Stimulated activated naive B cell treated with anti-CD40 and anti-IgM and Interleukin-4, amounts not matched to agents 10 μg/mL and 1 μg/mL and 100 μg/mL, for 72 hours (primary cell): Measurements from ENCODE around the gene HSBP1.

Experiments
- ATAC-seq, 2 donors: fragments of 150-1000 bp; cut with Tn5 transposase; replicated peaks; 2 replicates each; pipeline ENCODE4 v1.10.0; 2021; ENCODE audit warnings: moderate library complexity in 1 of 2
- DNase-seq: peaks from one replicate; pipeline ENCODE4 v3.0.0; 2021
- H3K27ac Mint-ChIP-seq: one replicate; pipeline ENCODE4 v1.8.0; 2022; ENCODE audit warnings: mild to moderate bottlenecking, mixed read lengths
- H3K27me3 Mint-ChIP-seq, 2 donors: one replicate each; pipeline ENCODE4 v1.8.0; 2022; ENCODE audit warnings: mixed read lengths in 2 of 2
- H3K36me3 Mint-ChIP-seq, 2 donors: one replicate each; pipeline ENCODE4 v1.8.0; 2022; ENCODE audit warnings: mixed read lengths in 2 of 2, mild to moderate bottlenecking in 1 of 2
- H3K4me1 Mint-ChIP-seq, 2 donors: one replicate each; pipeline ENCODE4 v1.8.0; 2022; ENCODE audit warnings: mixed read lengths in 2 of 2, mild to moderate bottlenecking in 1 of 2
- H3K4me3 Mint-ChIP-seq, 2 donors: one replicate each; pipeline ENCODE4 v1.8.0; 2022; ENCODE audit warnings: mild to moderate bottlenecking in 2 of 2, mixed read lengths in 2 of 2, moderate library complexity in 1 of 2
- H3K9me3 Mint-ChIP-seq, 2 donors: one replicate each; pipeline ENCODE4 v1.8.0; 2022; ENCODE audit warnings: mixed read lengths in 2 of 2, mild to moderate bottlenecking in 1 of 2

HSBP1 gene

DNA sequence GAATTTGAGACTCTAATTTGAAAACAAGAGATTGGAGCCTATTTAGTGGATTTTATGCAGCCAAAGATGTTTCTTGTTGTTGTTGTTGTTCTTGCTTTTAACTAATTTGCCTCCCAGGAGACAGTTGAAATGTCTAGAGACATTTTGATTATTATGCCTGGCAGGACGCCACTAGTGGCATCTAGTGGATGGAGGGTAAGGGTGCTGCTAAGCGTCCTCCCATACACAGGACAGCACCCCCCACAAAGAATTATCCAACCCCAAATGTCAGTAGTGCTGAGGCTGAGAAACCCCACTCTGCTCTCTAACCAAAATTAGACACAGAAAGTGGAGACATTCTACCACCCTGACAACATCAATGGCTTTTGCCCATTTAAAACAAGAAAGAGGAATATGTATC is 15.4 kb upstream of the HSBP1 start:
- Mint-ChIP-seq H3K27me3 (peaks cover 0 to under 1% of the 10 kb centered on the region in 2 donors), H3K4me3 (no peak overlapping the region), H3K4me1 (peaks cover 3 to 7% of the 10 kb centered on the region in 2 donors), H3K27ac (no peak overlapping the region), H3K36me3 (peaks cover 0 to 6% of the 10 kb centered on the region in 2 donors), H3K9me3 (no peaks in the 10 kb centered on the region)
- ATAC-seq (peak; percentile 48 to 61), DNase-seq (no peak)

GRCh38 chr16:83793179-83793578 is 14.6 kb upstream of the HSBP1 start:
- Mint-ChIP-seq H3K4me3 (no peak overlapping the region), H3K36me3 (peaks cover 0 to 6% of the 10 kb centered on the region in 2 donors), H3K27me3 (no peaks in the 10 kb centered on the region), H3K9me3 (no peaks in the 10 kb centered on the region), H3K27ac (no peak overlapping the region), H3K4me1 (peaks cover 3 to 7% of the 10 kb centered on the region in 2 donors)
- DNase-seq: no peak
- no peak for ATAC-seq

DNA sequence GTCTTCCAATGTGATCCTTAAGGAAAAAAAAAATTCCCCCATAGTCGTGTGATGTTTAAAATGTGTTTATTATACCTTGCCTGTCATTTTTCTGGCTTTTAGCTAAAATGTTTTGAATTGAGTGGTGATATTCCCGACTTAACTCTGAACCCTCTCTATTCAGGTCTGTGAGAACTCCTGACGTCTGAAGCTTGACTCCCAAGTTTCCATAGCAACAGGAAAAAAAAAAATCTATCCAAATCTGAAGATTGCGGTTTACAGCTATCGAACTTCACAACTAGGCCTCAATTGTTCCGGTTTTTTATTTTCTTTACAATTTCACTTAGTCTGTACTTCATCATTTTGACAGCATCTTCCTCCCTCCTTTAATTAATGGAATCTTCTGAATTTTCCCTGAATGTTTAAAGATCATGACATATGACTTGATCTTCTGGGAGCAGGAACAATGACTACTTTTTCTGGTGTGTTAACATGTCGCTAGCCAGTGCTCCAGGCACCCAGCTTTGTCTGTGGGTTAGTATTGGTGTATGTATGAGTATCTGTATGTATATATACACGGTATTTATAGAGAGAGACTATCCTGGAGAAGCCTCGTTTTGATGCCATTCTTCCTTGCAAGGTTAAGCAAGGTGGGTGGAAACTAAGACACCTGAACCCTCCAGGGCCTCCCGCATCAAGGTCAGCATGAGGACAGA is 12.8 kb upstream of the HSBP1 start:
- H3K9me3 Mint-ChIP-seq: no peaks in the 10 kb centered on the region
- H3K4me1 Mint-ChIP-seq: peaks cover 3 to 7% of the 10 kb centered on the region in 2 donors
- peaks cover 2 to 6% of the 10 kb centered on the region in 2 donors for H3K36me3 Mint-ChIP-seq

DNA sequence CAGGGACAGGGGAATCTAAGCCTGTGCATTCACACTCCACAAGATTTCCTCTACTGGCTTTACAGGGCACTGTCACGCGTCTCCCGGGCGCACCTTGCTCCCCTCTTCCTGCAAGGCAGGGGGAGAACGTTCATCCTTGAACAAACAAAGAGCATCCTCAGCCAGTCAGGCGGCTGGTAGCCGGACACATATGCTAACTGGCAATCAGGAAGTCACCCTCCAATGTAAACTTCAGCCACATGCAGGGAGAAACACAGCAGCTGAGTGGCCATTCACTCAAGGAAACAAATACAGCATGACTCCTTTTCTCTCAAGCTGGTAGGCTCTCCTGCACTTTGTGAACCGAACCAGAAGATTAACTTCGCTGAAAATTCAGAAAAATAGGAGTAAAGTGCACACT is 10.8 kb upstream of the HSBP1 start:
- Mint-ChIP-seq H3K27me3 (no peaks in the 10 kb centered on the region), H3K4me3 (no peak overlapping the region), H3K9me3 (no peaks in the 10 kb centered on the region), H3K27ac (no peak overlapping the region), H3K4me1 (peaks cover 3 to 7% of the 10 kb centered on the region in 2 donors), H3K36me3 (peaks cover 4 to 6% of the 10 kb centered on the region in 2 donors)
- no peak for ATAC-seq
- DNase-seq: no peak

More for the DNA sequence above, 12.8 kb upstream of the HSBP1 start:
- no peak overlapping the region for H3K4me3 Mint-ChIP-seq
- H3K27ac Mint-ChIP-seq: no peak overlapping the region
- H3K27me3 Mint-ChIP-seq: no peaks in the 10 kb centered on the region
- ATAC-seq (no peak), DNase-seq (no peak)

GRCh38 chr16:83799336-83799735 is 8.4 kb upstream of the HSBP1 start:
- Mint-ChIP-seq H3K9me3 (peaks cover 0 to 1% of the 10 kb centered on the region in 2 donors), H3K4me1 (peaks cover 10% of the 10 kb centered on the region in 2 donors), H3K4me3 (no peak overlapping the region), H3K36me3 (peaks cover 4 to 12% of the 10 kb centered on the region in 2 donors), H3K27me3 (no peaks in the 10 kb centered on the region), H3K27ac (no peak overlapping the region)
- ATAC-seq: no peak
- DNase-seq: no peak

DNA sequence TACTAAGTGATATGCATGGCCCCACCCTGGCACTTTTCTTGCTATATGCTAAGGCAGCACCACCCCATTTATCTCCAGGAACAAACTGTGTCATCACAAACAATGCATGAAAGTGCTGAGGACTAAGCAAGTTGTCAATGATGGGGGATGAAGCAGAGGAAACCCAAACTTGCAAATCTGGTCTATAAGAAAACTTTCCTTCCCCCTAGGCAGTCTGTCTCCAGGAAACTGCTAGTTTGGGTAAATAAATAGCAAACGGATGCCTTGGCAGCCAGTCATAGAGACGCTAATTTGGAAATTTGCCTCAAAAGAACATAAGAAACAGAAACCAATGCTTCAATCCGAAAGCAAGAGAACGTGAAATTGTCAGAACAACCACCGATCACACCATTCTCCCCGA is 5.6 kb upstream of the HSBP1 start:
- H3K27ac Mint-ChIP-seq: no peak overlapping the region
- peaks cover 24 to 36% of the 10 kb centered on the region in 2 donors for H3K4me1 Mint-ChIP-seq
- ATAC-seq: no peak
- no peak for DNase-seq
- H3K4me3 Mint-ChIP-seq: peak overlapping the region in 1 of 2 donors; percentile 25
- no peaks in the 10 kb centered on the region for H3K27me3 Mint-ChIP-seq
- peaks cover 6 to 11% of the 10 kb centered on the region in 2 donors for H3K36me3 Mint-ChIP-seq
- H3K9me3 Mint-ChIP-seq: peaks cover 6 to 7% of the 10 kb centered on the region in 2 donors

DNA sequence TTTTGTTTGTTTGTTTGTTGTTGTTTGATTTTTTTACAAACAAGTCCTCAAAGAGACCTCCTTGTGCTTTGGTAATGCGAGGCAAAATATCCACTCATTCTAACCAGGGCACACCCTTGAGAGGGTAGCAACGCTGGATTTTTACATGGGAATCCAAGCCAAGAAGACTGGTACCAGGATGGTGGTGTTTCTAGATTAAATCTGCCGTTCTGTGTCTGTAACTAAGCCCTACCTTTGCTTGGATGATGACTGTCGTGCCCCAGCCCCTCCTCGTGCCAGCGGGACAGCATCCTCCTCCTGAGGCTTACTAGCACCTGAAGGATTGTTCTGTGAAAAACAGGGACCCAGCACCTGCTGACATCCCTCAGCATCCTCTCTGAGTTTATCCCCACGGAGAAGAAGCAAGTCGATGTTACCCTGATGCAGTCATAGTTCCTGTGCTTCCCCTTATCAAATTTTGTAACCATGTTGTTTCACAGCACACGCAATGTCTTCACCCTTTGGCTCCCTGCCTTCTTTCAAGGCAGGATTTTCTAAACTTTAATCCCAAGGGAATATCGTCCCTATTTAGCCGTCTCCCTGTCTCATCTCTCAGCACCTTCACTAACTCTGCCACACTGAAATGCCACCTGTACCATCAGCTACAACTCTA is 5.1 kb upstream of the HSBP1 start:
- Mint-ChIP-seq H3K4me1 (peaks cover 27 to 41% of the 10 kb centered on the region in 2 donors), H3K27me3 (no peaks in the 10 kb centered on the region), H3K36me3 (peaks cover 6 to 11% of the 10 kb centered on the region in 2 donors), H3K27ac (no peak overlapping the region), H3K4me3 (peak overlapping the region in 1 of 2 donors; percentile 25), H3K9me3 (peaks cover 6 to 9% of the 10 kb centered on the region in 2 donors)
- ATAC-seq (no peak), DNase-seq (no peak)

DNA sequence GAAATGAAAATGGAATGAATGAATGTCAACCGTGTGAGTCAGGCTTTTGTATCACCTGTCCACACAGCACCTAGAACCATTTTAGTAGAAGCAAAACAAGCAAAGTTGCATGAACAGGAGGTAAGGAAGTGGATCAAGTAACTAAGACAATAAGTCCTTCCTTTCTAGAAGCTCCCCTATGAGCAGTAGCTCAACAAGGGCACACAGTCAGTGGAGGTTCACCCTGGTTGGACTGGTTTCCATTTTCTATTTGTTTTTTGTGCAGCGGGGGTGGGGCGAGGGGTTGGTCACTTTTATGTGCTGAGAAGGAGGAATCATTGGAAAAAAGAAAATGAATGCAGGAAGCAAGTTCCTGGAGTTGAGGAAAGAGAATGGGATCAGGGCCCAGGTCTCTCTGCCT is 4.0 kb upstream of the HSBP1 start:
- Mint-ChIP-seq H3K4me1 (peaks cover 31 to 47% of the 10 kb centered on the region in 2 donors), H3K36me3 (peaks cover 10 to 12% of the 10 kb centered on the region in 2 donors)
- no peak for DNase-seq

DNA sequence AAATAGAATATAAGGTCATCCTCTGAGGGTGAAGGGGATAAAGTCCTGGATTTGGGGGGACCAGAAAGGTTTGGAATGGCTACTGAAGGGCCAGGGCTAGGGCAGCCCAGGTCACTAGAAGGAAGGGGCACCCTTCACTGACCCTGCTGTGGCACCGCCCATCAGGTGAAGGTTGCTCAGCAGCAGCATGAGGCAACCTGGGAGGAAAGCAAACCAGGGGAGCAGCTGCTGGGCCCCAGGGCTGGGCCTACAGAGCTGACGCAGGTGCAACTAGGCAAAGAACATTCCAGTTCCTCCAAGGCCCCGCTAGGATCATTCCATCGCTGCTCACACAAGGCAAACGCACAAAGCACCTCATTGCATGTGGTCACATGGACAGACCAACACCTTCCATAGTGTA is 3.4 kb upstream of the HSBP1 start:
- peaks cover 12 to 17% of the 10 kb centered on the region in 2 donors for H3K36me3 Mint-ChIP-seq
- no peak overlapping the region for H3K27ac Mint-ChIP-seq
- peaks cover 35 to 53% of the 10 kb centered on the region in 2 donors for H3K4me1 Mint-ChIP-seq
- H3K4me3 Mint-ChIP-seq: no peak overlapping the region
- DNase-seq: no peak
- H3K27me3 Mint-ChIP-seq: no peaks in the 10 kb centered on the region
- peaks cover 6 to 9% of the 10 kb centered on the region in 2 donors for H3K9me3 Mint-ChIP-seq
- ATAC-seq: no peak

More for the DNA sequence above, 4.0 kb upstream of the HSBP1 start:
- H3K27me3 Mint-ChIP-seq: no peaks in the 10 kb centered on the region
- no peak for ATAC-seq
- peaks cover 6 to 9% of the 10 kb centered on the region in 2 donors for H3K9me3 Mint-ChIP-seq
- H3K4me3 Mint-ChIP-seq: peak overlapping the region in 1 of 2 donors; percentile 26
- H3K27ac Mint-ChIP-seq: no peak overlapping the region

DNA sequence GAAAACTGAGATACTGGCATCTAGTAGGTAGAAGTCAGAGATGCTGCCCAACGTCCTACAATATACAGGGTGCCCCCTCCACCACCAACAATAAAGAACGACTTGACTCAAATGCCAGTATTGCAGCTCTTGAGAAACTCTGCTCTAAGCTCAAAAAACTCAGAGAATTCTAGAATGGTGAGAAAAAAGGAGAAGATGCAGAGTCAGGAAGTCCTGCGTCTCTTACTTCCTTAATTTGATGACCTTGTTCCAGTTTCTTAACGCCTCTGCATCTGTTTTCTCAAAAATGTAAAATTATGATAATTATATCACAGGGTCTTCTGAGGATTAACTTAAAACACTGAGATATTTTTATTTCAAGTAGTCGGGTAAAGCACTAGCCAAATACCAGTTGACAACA is 1.7 kb upstream of the HSBP1 start:
- peak; percentile 35 to 41 for ATAC-seq
- Mint-ChIP-seq H3K36me3 (peaks cover 10 to 17% of the 10 kb centered on the region in 2 donors), H3K9me3 (peaks cover 6 to 9% of the 10 kb centered on the region in 2 donors), H3K27me3 (no peaks in the 10 kb centered on the region), H3K4me1 (peaks cover 35 to 62% of the 10 kb centered on the region in 2 donors), H3K4me3 (peak overlapping the region; percentile 70 to 76), H3K27ac (peak overlapping the region; percentile 93)
- DNase-seq: no peak

GRCh38 chr16:83806731-83807130 is 1.0 kb upstream of the HSBP1 start:
- no peaks in the 10 kb centered on the region for H3K27me3 Mint-ChIP-seq
- H3K4me3 Mint-ChIP-seq: no peak overlapping the region
- H3K9me3 Mint-ChIP-seq: peaks cover 6 to 9% of the 10 kb centered on the region in 2 donors
- H3K27ac Mint-ChIP-seq: peak overlapping the region; percentile 96
- DNase-seq: no peak
- peaks cover 37 to 68% of the 10 kb centered on the region in 2 donors for H3K4me1 Mint-ChIP-seq
- ATAC-seq: no peak
- H3K36me3 Mint-ChIP-seq: peaks cover 12 to 17% of the 10 kb centered on the region in 2 donors

DNA sequence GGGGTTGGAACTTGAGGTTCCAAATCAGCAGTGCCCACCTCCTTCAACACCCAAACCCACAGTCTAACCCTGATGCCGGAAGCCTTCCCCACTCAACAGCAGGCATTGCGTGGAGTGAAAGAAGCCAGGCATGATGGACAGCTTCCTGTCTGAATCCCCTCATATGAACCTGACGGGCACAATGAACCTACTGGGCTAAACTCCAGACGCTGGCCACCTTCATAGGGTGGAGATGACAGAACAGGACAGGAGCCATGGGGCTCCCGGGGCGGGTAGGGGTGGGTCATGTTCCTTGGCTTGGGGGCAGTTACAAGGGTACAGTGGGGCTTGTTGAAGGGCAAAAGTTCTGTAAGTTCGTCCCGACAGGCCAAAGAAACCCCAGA is 460 bp upstream of the HSBP1 start:
- peaks cover 6 to 9% of the 10 kb centered on the region in 2 donors for H3K9me3 Mint-ChIP-seq
- H3K27ac Mint-ChIP-seq: peak overlapping the region; percentile 96

GRCh38 chr16:83808573-83809014 is 816 bp downstream of the HSBP1 start:
- Mint-ChIP-seq H3K9me3 (peaks cover 6 to 9% of the 10 kb centered on the region in 2 donors), H3K27me3 (no peaks in the 10 kb centered on the region), H3K27ac (peak overlapping the region; percentile 99), H3K4me1 (peaks cover 34 to 73% of the 10 kb centered on the region in 2 donors), H3K4me3 (peak overlapping the region; percentile 96 to 99), H3K36me3 (peaks cover 19 to 20% of the 10 kb centered on the region in 2 donors)
- DNase-seq: no peak
- no peak for ATAC-seq

More for the DNA sequence above, 460 bp upstream of the HSBP1 start:
- H3K4me1 Mint-ChIP-seq: peaks cover 37 to 68% of the 10 kb centered on the region in 2 donors
- DNase-seq: no peak
- peak; percentile 1 to 2 for ATAC-seq
- no peaks in the 10 kb centered on the region for H3K27me3 Mint-ChIP-seq
- peak overlapping the region in 1 of 2 donors; percentile 96 for H3K4me3 Mint-ChIP-seq
- peaks cover 12 to 17% of the 10 kb centered on the region in 2 donors for H3K36me3 Mint-ChIP-seq

DNA sequence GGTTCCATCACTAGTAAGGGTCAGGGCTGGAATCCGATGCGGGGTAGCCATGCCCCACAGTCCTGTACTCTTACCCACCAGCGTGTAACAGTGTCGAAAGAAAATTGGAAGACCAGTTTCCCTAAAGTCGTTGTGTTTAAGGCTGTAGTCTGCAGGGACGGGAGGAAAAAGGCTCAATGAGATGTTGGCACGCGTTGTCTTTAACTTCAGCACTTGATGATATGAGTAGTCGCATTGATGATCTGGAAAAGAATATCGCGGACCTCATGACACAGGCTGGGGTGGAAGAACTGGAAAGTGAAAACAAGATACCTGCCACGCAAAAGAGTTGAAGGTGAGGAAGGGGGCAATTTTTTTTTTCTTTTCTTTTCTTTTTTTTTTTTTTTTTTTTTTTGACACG is 1.3 kb downstream of the HSBP1 start:
- H3K4me3 Mint-ChIP-seq: peak overlapping the region; percentile 96 to 99
- no peaks in the 10 kb centered on the region for H3K27me3 Mint-ChIP-seq
- H3K36me3 Mint-ChIP-seq: peaks cover 19 to 20% of the 10 kb centered on the region in 2 donors
- peaks cover 29 to 68% of the 10 kb centered on the region in 2 donors for H3K4me1 Mint-ChIP-seq
- no peak for ATAC-seq
- peak overlapping the region; percentile 99 for H3K27ac Mint-ChIP-seq
- DNase-seq: no peak
- peaks cover 4 to 9% of the 10 kb centered on the region in 2 donors for H3K9me3 Mint-ChIP-seq
